ENCODE results near the gene SNTB2. TPM values are rescaled to one million over a fixed set of nuclear protein-coding genes. Genes with fewer than 3 reads are reported as not detected.

Gene SNTB2
- total and polyA plus RNA-seq, 2 of the 13 experiments (the other 11 are each of a cell fraction or from before 2014, with no cell fraction given), result 11.5 to 19.2 TPM

- TF ChIP-seq CBX2 (IDR thresholded peaks at IDR 0.05; ENCODE audit: low read depth, low read length) (no peak), CBX2 (CRISPR knock-in tag; IDR thresholded peaks at IDR 0.05; ENCODE audit: low read depth) (no peak), ZNF616 (CRISPR knock-in tag; IDR thresholded peaks at IDR 0.05; ENCODE audit: low read depth) (no peak), BRD4 (CRISPR knock-in tag; IDR thresholded peaks at IDR 0.05) (no peak), ISX (CRISPR knock-in tag; conservative IDR thresholded peaks at IDR 0.05) (no peak), DNMT3B (CRISPR knock-in tag; conservative IDR thresholded peaks at IDR 0.05) (no peak), AGO1 (IDR thresholded peaks at IDR 0.05; ENCODE audit: low read depth, low read length, poor library complexity, severe bottlenecking) (no peak), ZNF350 (CRISPR knock-in tag; IDR thresholded peaks at IDR 0.05; ENCODE audit: borderline replicate concordance, low read depth) (peak; percentile 46; the same call in 1 of the 2 replicates), NONO (IDR thresholded peaks at IDR 0.05) (no peak), NONO (CRISPR knock-in tag; conservative IDR thresholded peaks at IDR 0.05) (no peak; the same call in 1 of the 2 replicates), SP140L (CRISPR knock-in tag; IDR thresholded peaks at IDR 0.05; ENCODE audit: borderline replicate concordance) (no peak), TFAP4 (IDR thresholded peaks at IDR 0.05; ENCODE audit: borderline replicate concordance, low read depth) (peak; percentile 68; the same call in 1 of the 2 replicates), FIP1L1 (IDR thresholded peaks at IDR 0.05; ENCODE audit: borderline replicate concordance, insufficient read depth, low read depth, low read length) (no peak), MTF1 (CRISPR knock-in tag; IDR thresholded peaks at IDR 0.05) (no peak), ZNF468 (CRISPR knock-in tag; IDR thresholded peaks at IDR 0.05) (no peak), NR2F6 (IDR thresholded peaks at IDR 0.05) (peak; percentile 53; the same call in 1 of the 2 replicates), NR2F6 (CRISPR knock-in tag; IDR thresholded peaks at IDR 0.05) (peak; percentile 80), ZNF788 (CRISPR knock-in tag; IDR thresholded peaks at IDR 0.05; ENCODE audit: borderline replicate concordance) (no peak), SRF (IDR thresholded peaks at IDR 0.05; ENCODE audit: low read depth, low read length) (no peak), IKZF4 (CRISPR knock-in tag; IDR thresholded peaks at IDR 0.05; ENCODE audit: borderline replicate concordance, low read depth, not compliant biosample characterization) (no peak), ZFP36L2 (CRISPR knock-in tag; IDR thresholded peaks at IDR 0.05) (no peak), ZNF124 (CRISPR knock-in tag; IDR thresholded peaks at IDR 0.05) (peak; percentile 83; the same call in 1 of the 2 replicates), ZNF660 (CRISPR knock-in tag; IDR thresholded peaks at IDR 0.05; ENCODE audit: borderline replicate concordance, low read depth) (no peak), ZKSCAN1 (IDR thresholded peaks at IDR 0.05; ENCODE audit: low read length) (peak; percentile 5; the same call in 1 of the 2 replicates)
- TF ChIP-seq, protein P1, sequence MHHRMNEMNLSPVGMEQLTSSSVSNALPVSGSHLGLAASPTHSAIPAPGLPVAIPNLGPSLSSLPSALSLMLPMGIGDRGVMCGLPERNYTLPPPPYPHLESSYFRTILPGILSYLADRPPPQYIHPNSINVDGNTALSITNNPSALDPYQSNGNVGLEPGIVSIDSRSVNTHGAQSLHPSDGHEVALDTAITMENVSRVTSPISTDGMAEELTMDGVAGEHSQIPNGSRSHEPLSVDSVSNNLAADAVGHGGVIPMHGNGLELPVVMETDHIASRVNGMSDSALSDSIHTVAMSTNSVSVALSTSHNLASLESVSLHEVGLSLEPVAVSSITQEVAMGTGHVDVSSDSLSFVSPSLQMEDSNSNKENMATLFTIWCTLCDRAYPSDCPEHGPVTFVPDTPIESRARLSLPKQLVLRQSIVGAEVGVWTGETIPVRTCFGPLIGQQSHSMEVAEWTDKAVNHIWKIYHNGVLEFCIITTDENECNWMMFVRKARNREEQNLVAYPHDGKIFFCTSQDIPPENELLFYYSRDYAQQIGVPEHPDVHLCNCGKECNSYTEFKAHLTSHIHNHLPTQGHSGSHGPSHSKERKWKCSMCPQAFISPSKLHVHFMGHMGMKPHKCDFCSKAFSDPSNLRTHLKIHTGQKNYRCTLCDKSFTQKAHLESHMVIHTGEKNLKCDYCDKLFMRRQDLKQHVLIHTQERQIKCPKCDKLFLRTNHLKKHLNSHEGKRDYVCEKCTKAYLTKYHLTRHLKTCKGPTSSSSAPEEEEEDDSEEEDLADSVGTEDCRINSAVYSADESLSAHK (CRISPR knock-in tag; IDR thresholded peaks at IDR 0.05; ENCODE audit: borderline replicate concordance), result no peak
- TF ChIP-seq, protein P2, sequence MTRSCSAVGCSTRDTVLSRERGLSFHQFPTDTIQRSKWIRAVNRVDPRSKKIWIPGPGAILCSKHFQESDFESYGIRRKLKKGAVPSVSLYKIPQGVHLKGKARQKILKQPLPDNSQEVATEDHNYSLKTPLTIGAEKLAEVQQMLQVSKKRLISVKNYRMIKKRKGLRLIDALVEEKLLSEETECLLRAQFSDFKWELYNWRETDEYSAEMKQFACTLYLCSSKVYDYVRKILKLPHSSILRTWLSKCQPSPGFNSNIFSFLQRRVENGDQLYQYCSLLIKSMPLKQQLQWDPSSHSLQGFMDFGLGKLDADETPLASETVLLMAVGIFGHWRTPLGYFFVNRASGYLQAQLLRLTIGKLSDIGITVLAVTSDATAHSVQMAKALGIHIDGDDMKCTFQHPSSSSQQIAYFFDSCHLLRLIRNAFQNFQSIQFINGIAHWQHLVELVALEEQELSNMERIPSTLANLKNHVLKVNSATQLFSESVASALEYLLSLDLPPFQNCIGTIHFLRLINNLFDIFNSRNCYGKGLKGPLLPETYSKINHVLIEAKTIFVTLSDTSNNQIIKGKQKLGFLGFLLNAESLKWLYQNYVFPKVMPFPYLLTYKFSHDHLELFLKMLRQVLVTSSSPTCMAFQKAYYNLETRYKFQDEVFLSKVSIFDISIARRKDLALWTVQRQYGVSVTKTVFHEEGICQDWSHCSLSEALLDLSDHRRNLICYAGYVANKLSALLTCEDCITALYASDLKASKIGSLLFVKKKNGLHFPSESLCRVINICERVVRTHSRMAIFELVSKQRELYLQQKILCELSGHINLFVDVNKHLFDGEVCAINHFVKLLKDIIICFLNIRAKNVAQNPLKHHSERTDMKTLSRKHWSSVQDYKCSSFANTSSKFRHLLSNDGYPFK (CRISPR knock-in tag; IDR thresholded peaks at IDR 0.05; ENCODE audit: borderline replicate concordance), result no peak
Measured at GRCh38 chr16:69326172-69326873, 139.4 kb downstream of the SNTB2 start (continued).
